HepG2 (cell line): ENCODE measurements around the gene TBC1D16. TPM values are rescaled to one million over a fixed set of nuclear protein-coding genes. Genes with fewer than 3 reads are reported as not detected.
A peak's percentile ranks its signal among the peaks of the same experiment; 100 is the strongest.

ENCODE experiments used
- DMAP1 ChIP-seq: IDR thresholded peaks from 2 replicates; pipeline ENCODE4 v1.6.1; 2016
- EEA1 ChIP-seq: sonication (generic); formaldehyde crosslinking; IDR thresholded peaks from 2 replicates; pipeline ENCODE4 v1.5.1; 2020; ENCODE audit warnings: mild to moderate bottlenecking, missing genetic modification reagents, borderline replicate concordance
- EED ChIP-seq: sonication (generic); formaldehyde crosslinking; IDR thresholded peaks from 2 replicates; pipeline ENCODE4 v1.5.0; 2020; ENCODE audit warnings: mild to moderate bottlenecking, missing genetic modification reagents
- IKZF5 ChIP-seq: IDR thresholded peaks from 2 replicates; pipeline ENCODE4 v1.6.1; 2018; ENCODE audit warnings: missing genetic modification reagents, mild to moderate bottlenecking, missing compliant biosample characterization
- KAT7 ChIP-seq: IDR thresholded peaks from 2 replicates; pipeline ENCODE4 v1.6.1; 2018; ENCODE audit warnings: borderline replicate concordance, missing compliant biosample characterization
- NPAS2 ChIP-seq: sonication (generic); formaldehyde crosslinking; IDR thresholded peaks from 2 replicates; pipeline ENCODE4 v1.8.0; 2022; ENCODE audit warnings: mild to moderate bottlenecking, missing genetic modification reagents, borderline replicate concordance
- SAFB2 ChIP-seq: sonication (generic); formaldehyde crosslinking; IDR thresholded peaks from 2 replicates; pipeline ENCODE4 v1.5.1; 2020; ENCODE audit warnings: missing genetic modification reagents, low read depth, mild to moderate bottlenecking, borderline replicate concordance
- SP4 ChIP-seq: sonication (generic); formaldehyde crosslinking; IDR thresholded peaks from 2 replicates; pipeline ENCODE4 v1.8.1; 2023; ENCODE audit warnings: mild to moderate bottlenecking, missing genetic modification reagents
- TBX2 ChIP-seq: sonication (generic); formaldehyde crosslinking; IDR thresholded peaks from 2 replicates; pipeline ENCODE4 v1.5.0; 2020; ENCODE audit warnings: missing genetic modification reagents, mild to moderate bottlenecking, borderline replicate concordance
- TRIM24 ChIP-seq: sonication (generic); formaldehyde crosslinking; IDR thresholded peaks from 2 replicates; pipeline ENCODE4 v1.8.0; 2022; ENCODE audit warnings: mild to moderate bottlenecking, missing genetic modification reagents
- ZNF24 ChIP-seq: fragments of 450-650 bp; IDR thresholded peaks from 2 replicates; pipeline ENCODE4 v1.6.1; 2017; ENCODE audit warnings: antibody characterized with exemption, mild to moderate bottlenecking
- ZNF280D ChIP-seq: sonication (generic); formaldehyde crosslinking; IDR thresholded peaks from 2 replicates; pipeline ENCODE4 v1.5.1; 2020; ENCODE audit warnings: mild to moderate bottlenecking, missing genetic modification reagents
- ZNF543 ChIP-seq: sonication (generic); formaldehyde crosslinking; IDR thresholded peaks from 2 replicates; pipeline ENCODE4 v1.4.0; 2020; ENCODE audit warnings: mild to moderate bottlenecking, missing genetic modification reagents
- ZNF546 ChIP-seq: sonication (generic); formaldehyde crosslinking; conservative IDR thresholded peaks from 2 replicates; pipeline ENCODE4 v1.8.1; 2023; ENCODE audit warnings: mild to moderate bottlenecking, missing genetic modification reagents
- ZNF549 ChIP-seq: sonication (generic); formaldehyde crosslinking; IDR thresholded peaks from 2 replicates; pipeline ENCODE4 v1.5.0; 2020; ENCODE audit warnings: missing genetic modification reagents
- ZNF713 ChIP-seq: sonication (generic); formaldehyde crosslinking; IDR thresholded peaks from 2 replicates; pipeline ENCODE4 v1.4.0; 2020; ENCODE audit warnings: mild to moderate bottlenecking, missing genetic modification reagents
- ZNF788 ChIP-seq: sonication (generic); formaldehyde crosslinking; IDR thresholded peaks from 2 replicates; pipeline ENCODE4 v1.5.0; 2020; ENCODE audit warnings: mild to moderate bottlenecking, missing genetic modification reagents, borderline replicate concordance
- polyA plus RNA-seq, 8 experiments: library from polyadenylated mRNA; depleted of rRNA in 3 of 8; stranded (reverse) in 7 of 8; unstranded in 1 of 8; fragments of >200 nt; fragmentation: Illumina TruSeq in 4 of 8; extraction: Trizol in 4 of 8; gene quantifications; 2 replicates each; pipeline versions ENCODE4 v1.2.1 to v1.2.3, GENCODE V29; 2011 to 2016; ENCODE audit warnings: low read depth in 4 of 8, missing spikeins in 1 of 8, mixed read lengths in 1 of 8; ENCODE audit not compliant: insufficient read depth in 1 of 8
- total RNA-seq, 5 experiments: library from RNA; depleted of rRNA; stranded (reverse); fragments of >200 nt; fragmentation: Illumina TruSeq; extraction: Trizol; gene quantifications; 2 replicates each; pipeline ENCODE4 v1.2.3, GENCODE V29; 2016; ENCODE audit warnings: low read depth in 1 of 5
- TF ChIP-seq, protein P1 (sequence below), 2 experiments: IDR thresholded peaks; 2 replicates each; pipeline ENCODE4 v1.6.1; 2011 to 2012; ENCODE audit warnings: low read length in 2 of 2, borderline replicate concordance in 1 of 2, low read depth in 1 of 2, mild to moderate bottlenecking in 1 of 2, moderate library complexity in 1 of 2
- TF ChIP-seq, protein P2 (sequence below): sonication (generic); formaldehyde crosslinking; IDR thresholded peaks from 2 replicates; pipeline ENCODE4 v1.4.0; 2020; ENCODE audit warnings: missing genetic modification reagents

TBC1D16 gene
- total and polyA plus RNA-seq, 2 of the 13 experiments (the other 11 are each of a cell fraction or from before 2014, with no cell fraction given): 14.9 to 24.9 TPM

- TF ChIP-seq ZNF24 (no peak), ZNF549 (CRISPR knock-in tag) (no peak), DMAP1 (CRISPR knock-in tag) (0 out of 2 replicates have a peak, but pooled peaks have one; percentile 53), ZNF546 (CRISPR knock-in tag) (0 out of 2 replicates have a peak, but pooled peaks have one; percentile 46), EED (no peak), EEA1 (CRISPR knock-in tag) (0 out of 2 replicates have a peak, but pooled peaks have one; percentile 45), KAT7 (peak; percentile 78; the same call in 1 of the 2 replicates), ZNF543 (CRISPR knock-in tag) (peak; percentile 52; the same call in 1 of the 2 replicates), SP4 (CRISPR knock-in tag) (peak; percentile 48; the same call in 1 of the 2 replicates), IKZF5 (peak; percentile 82), NPAS2 (CRISPR knock-in tag) (0 out of 2 replicates have a peak, but pooled peaks have one; percentile 69), TRIM24 (no peak), ZNF713 (CRISPR knock-in tag) (no peak), ZNF280D (0 out of 2 replicates have a peak, but pooled peaks have one; percentile 46), ZNF788 (CRISPR knock-in tag) (peak; percentile 82; the same call in 1 of the 2 replicates), SAFB2 (0 out of 2 replicates have a peak, but pooled peaks have one; percentile 39), TBX2 (CRISPR knock-in tag) (peak; percentile 80)
- TF ChIP-seq, protein P1, sequence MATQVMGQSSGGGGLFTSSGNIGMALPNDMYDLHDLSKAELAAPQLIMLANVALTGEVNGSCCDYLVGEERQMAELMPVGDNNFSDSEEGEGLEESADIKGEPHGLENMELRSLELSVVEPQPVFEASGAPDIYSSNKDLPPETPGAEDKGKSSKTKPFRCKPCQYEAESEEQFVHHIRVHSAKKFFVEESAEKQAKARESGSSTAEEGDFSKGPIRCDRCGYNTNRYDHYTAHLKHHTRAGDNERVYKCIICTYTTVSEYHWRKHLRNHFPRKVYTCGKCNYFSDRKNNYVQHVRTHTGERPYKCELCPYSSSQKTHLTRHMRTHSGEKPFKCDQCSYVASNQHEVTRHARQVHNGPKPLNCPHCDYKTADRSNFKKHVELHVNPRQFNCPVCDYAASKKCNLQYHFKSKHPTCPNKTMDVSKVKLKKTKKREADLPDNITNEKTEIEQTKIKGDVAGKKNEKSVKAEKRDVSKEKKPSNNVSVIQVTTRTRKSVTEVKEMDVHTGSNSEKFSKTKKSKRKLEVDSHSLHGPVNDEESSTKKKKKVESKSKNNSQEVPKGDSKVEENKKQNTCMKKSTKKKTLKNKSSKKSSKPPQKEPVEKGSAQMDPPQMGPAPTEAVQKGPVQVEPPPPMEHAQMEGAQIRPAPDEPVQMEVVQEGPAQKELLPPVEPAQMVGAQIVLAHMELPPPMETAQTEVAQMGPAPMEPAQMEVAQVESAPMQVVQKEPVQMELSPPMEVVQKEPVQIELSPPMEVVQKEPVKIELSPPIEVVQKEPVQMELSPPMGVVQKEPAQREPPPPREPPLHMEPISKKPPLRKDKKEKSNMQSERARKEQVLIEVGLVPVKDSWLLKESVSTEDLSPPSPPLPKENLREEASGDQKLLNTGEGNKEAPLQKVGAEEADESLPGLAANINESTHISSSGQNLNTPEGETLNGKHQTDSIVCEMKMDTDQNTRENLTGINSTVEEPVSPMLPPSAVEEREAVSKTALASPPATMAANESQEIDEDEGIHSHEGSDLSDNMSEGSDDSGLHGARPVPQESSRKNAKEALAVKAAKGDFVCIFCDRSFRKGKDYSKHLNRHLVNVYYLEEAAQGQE (IDR thresholded peaks at IDR 0.05; ENCODE audit: borderline replicate concordance in 1 of 2, low read depth in 1 of 2, low read length in 2 of 2): no peak
- TF ChIP-seq, protein P2, sequence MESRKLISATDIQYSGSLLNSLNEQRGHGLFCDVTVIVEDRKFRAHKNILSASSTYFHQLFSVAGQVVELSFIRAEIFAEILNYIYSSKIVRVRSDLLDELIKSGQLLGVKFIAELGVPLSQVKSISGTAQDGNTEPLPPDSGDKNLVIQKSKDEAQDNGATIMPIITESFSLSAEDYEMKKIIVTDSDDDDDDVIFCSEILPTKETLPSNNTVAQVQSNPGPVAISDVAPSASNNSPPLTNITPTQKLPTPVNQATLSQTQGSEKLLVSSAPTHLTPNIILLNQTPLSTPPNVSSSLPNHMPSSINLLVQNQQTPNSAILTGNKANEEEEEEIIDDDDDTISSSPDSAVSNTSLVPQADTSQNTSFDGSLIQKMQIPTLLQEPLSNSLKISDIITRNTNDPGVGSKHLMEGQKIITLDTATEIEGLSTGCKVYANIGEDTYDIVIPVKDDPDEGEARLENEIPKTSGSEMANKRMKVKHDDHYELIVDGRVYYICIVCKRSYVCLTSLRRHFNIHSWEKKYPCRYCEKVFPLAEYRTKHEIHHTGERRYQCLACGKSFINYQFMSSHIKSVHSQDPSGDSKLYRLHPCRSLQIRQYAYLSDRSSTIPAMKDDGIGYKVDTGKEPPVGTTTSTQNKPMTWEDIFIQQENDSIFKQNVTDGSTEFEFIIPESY (CRISPR knock-in tag): peak; percentile 62
These were observed 27.3 kb downstream of the TBC1D16 start (continued) for GRCh38 chr17:80008383-80008840.
